ENCODE measurements around the gene MGA. TPM values are rescaled to one million over a fixed set of nuclear protein-coding genes. Genes with fewer than 3 reads are reported as not detected.

Gene MGA
- total and polyA plus RNA-seq, 2 donors = 5.2 to 42.7 TPM

DNA sequence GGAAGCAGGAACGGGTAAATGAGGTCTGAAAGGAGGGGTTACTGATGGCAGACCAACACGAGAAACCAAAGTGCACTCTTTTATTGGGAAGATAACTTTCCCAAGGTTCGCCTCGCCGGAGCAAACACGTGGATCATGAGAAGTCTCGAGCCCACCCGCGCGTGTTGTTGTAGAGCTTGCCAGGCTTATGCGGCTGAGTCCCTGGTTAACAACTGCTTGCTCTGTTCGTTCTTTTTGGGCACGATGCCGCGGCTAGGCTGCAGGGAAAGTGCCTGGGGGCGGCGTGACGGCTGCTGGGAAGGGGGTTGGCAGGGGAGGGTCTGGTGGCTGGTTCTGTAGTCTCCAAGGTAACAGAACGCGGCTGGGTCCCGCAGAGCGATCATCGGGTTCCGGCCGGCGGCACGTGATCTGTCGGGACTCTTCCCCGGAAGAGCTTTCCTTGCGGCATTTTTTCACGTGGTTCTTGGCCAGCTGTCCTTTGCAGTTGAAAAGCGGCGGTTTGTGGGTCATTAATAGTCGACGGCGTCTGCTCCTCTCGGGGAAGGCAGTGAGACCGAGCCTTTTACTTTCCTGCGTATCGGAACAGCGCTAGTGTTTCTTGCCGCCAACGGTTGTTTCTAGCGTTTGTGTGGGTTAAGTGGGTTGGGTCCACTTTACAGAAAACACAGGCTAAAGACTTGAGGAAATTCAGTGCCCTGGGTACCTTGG, 1.5 kb downstream of the MGA start:
- peak overlapping the region; percentile 64 to 75 for H3K4me3 ChIP-seq (ENCODE audit: low read length in 2 of 2)
- under 1% methylated on average over 44 of the region's 44 CpGs for WGBS
- peaks cover 0 to 12% of the 10 kb centered on the region in 2 donors for H3K9me3 ChIP-seq (ENCODE audit: control insufficient read depth in 2 of 2, insufficient read depth in 1 of 2, low read length in 1 of 2)
- H3K4me1 ChIP-seq (ENCODE audit: control insufficient read depth in 2 of 2, insufficient read depth in 2 of 2, low read length in 2 of 2) = peaks cover 15 to 29% of the 10 kb centered on the region in 2 donors
- H3K36me3 ChIP-seq (ENCODE audit: control insufficient read depth in 2 of 2, insufficient read depth in 2 of 2, low read length in 1 of 2) = no peaks in the 10 kb centered on the region
- H3K27me3 ChIP-seq (ENCODE audit: control insufficient read depth in 2 of 2, insufficient read depth in 1 of 2, low read length in 1 of 2) = peaks cover 0 to 7% of the 10 kb centered on the region in 2 donors
- H3K27ac ChIP-seq (ENCODE audit: low read depth in 1 of 2, low read length in 1 of 2) = peak overlapping the region; percentile 25 to 95
- DNase-seq (ENCODE audit: low read depth in 6 of 9, low spot score in 9 of 9) = peak; percentile 24 to 73 (median 42)

GRCh38 chr15:41666353-41666920, 6.2 kb downstream of the MGA start:
- Histone ChIP-seq H3K27ac (ENCODE audit: low read depth in 1 of 2, low read length in 1 of 2) (no peak overlapping the region), H3K4me3 (ENCODE audit: low read length in 2 of 2) (no peak overlapping the region), H3K4me1 (ENCODE audit: control insufficient read depth in 2 of 2, insufficient read depth in 2 of 2, low read length in 2 of 2) (peaks cover 4 to 7% of the 10 kb centered on the region in 2 donors), H3K36me3 (ENCODE audit: control insufficient read depth in 2 of 2, insufficient read depth in 2 of 2, low read length in 1 of 2) (peaks cover 0 to 14% of the 10 kb centered on the region in 2 donors), H3K9me3 (ENCODE audit: control insufficient read depth in 2 of 2, insufficient read depth in 1 of 2, low read length in 1 of 2) (no peaks in the 10 kb centered on the region), H3K27me3 (ENCODE audit: control insufficient read depth in 2 of 2, insufficient read depth in 1 of 2, low read length in 1 of 2) (no peaks in the 10 kb centered on the region)
- 94% methylated on average over 3 of the region's 3 CpGs for WGBS
- DNase-seq (ENCODE audit: low read depth in 6 of 9, low spot score in 9 of 9) = no peak

DNA sequence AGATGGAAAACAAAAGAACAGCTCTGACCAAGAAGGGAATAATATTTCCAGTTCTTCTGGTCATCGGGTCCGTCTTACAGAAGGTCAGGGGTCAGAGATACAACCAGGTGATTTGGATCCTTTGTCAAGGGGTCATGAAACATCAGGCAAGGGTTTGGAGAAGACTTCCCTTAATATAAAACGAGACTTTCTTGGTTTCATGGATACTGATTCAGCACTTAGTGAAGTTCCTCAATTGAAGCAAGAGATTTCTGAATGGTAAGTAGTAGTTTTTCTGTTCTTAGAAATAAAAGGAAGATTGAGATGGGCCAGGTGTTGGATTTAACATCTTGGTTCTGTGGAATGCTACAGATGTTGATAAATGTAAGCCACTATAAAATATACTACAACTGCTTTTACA, 9.5 kb downstream of the MGA start:
- H3K9me3 ChIP-seq (ENCODE audit: control insufficient read depth in 2 of 2, insufficient read depth in 1 of 2, low read length in 1 of 2) = no peaks in the 10 kb centered on the region
- 88% methylated on average over 3 of the region's 3 CpGs for WGBS
- no peaks in the 10 kb centered on the region for H3K4me1 ChIP-seq (ENCODE audit: control insufficient read depth in 2 of 2, insufficient read depth in 2 of 2, low read length in 2 of 2)
- H3K4me3 ChIP-seq (ENCODE audit: low read length in 2 of 2) = no peak overlapping the region
- H3K27ac ChIP-seq (ENCODE audit: low read depth in 1 of 2, low read length in 1 of 2) = no peak overlapping the region
- peaks cover 0 to 18% of the 10 kb centered on the region in 2 donors for H3K36me3 ChIP-seq (ENCODE audit: control insufficient read depth in 2 of 2, insufficient read depth in 2 of 2, low read length in 1 of 2)
- no peaks in the 10 kb centered on the region for H3K27me3 ChIP-seq (ENCODE audit: control insufficient read depth in 2 of 2, insufficient read depth in 1 of 2, low read length in 1 of 2)
- DNase-seq (ENCODE audit: low read depth in 6 of 9, low spot score in 9 of 9) = no peak

DNA sequence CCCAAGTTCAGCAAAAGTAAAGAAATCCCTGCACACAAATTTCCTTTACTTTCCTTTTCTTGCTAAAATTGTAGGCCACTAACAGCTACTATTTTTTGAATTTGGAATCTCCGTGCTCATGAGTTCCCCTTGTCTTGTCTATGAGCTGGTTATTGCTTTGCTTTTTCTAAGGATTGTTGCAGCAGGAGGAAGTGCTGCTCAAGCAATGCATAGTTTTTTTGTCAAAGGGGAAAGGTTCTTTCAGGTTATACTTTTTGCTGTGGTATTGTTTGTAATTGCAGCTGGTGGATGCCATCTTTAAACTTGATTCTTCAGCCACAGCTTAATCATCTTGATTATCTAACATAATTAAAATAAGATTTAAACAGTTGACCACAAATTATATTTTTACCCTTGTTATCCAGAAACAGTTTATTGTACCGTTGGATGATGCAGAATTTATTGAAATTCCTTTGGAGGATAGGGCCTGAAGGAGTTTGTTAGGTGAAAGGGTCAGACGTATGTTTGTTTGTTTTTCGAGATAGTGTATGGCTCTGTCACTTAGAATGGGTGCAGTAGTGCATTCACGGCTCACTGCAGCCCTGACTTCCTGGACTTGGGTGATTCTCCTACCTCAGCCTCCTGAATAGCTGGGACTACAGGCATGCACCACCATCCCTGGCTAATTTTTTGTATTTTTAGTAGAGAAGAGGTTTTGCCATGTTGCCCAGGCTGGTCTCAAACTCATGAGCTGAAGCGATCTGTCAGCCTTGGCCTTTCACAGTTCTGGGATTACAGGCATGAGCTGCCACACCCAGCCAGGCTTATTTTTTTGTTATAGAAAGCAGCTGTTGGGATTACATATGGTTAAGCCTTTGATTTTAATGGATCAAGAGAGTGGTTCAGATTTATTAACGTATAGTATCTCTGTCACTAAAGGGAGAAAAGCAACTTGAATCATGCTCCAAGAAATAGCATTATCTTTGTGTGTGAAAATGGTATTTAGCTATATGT, 11.7 kb downstream of the MGA start:
- DNase-seq (ENCODE audit: low read depth in 6 of 9, low spot score in 9 of 9) = no peak
- Histone ChIP-seq H3K9me3 (ENCODE audit: control insufficient read depth in 2 of 2, insufficient read depth in 1 of 2, low read length in 1 of 2) (no peaks in the 10 kb centered on the region), H3K27ac (ENCODE audit: low read depth in 1 of 2, low read length in 1 of 2) (no peak overlapping the region), H3K4me3 (ENCODE audit: low read length in 2 of 2) (no peak overlapping the region), H3K36me3 (ENCODE audit: control insufficient read depth in 2 of 2, insufficient read depth in 2 of 2, low read length in 1 of 2) (peaks cover 0 to 18% of the 10 kb centered on the region in 2 donors), H3K4me1 (ENCODE audit: control insufficient read depth in 2 of 2, insufficient read depth in 2 of 2, low read length in 2 of 2) (no peaks in the 10 kb centered on the region), H3K27me3 (ENCODE audit: control insufficient read depth in 2 of 2, insufficient read depth in 1 of 2, low read length in 1 of 2) (no peaks in the 10 kb centered on the region)
- 90% methylated on average over 7 of the region's 7 CpGs for WGBS

- peaks cover 0 to 5% of the 10 kb centered on the region in 2 donors for H3K9me3 ChIP-seq (ENCODE audit: control insufficient read depth in 2 of 2, insufficient read depth in 1 of 2, low read length in 1 of 2)
- WGBS = 97% methylated on average over 4 of the region's 4 CpGs
- H3K4me1 ChIP-seq (ENCODE audit: control insufficient read depth in 2 of 2, insufficient read depth in 2 of 2, low read length in 2 of 2) = no peaks in the 10 kb centered on the region
- no peak overlapping the region for H3K27ac ChIP-seq (ENCODE audit: low read depth in 1 of 2, low read length in 1 of 2)
- peaks cover 0 to 4% of the 10 kb centered on the region in 2 donors for H3K36me3 ChIP-seq (ENCODE audit: control insufficient read depth in 2 of 2, insufficient read depth in 2 of 2, low read length in 1 of 2)
- no peaks in the 10 kb centered on the region for H3K27me3 ChIP-seq (ENCODE audit: control insufficient read depth in 2 of 2, insufficient read depth in 1 of 2, low read length in 1 of 2)
- no peak overlapping the region for H3K4me3 ChIP-seq (ENCODE audit: low read length in 2 of 2)
- DNase-seq (ENCODE audit: low read depth in 6 of 9, low spot score in 9 of 9) = no peak
Measured at GRCh38 chr15:41675337-41675736, 15.1 kb downstream of the MGA start.

GRCh38 chr15:41678742-41679141, 18.5 kb downstream of the MGA start:
- Histone ChIP-seq H3K4me3 (ENCODE audit: low read length in 2 of 2) (no peak overlapping the region), H3K27ac (ENCODE audit: low read depth in 1 of 2, low read length in 1 of 2) (no peak overlapping the region), H3K36me3 (ENCODE audit: control insufficient read depth in 2 of 2, insufficient read depth in 2 of 2, low read length in 1 of 2) (peaks cover 0 to 4% of the 10 kb centered on the region in 2 donors), H3K4me1 (ENCODE audit: control insufficient read depth in 2 of 2, insufficient read depth in 2 of 2, low read length in 2 of 2) (peaks cover 0 to 2% of the 10 kb centered on the region in 2 donors), H3K9me3 (ENCODE audit: control insufficient read depth in 2 of 2, insufficient read depth in 1 of 2, low read length in 1 of 2) (peaks cover 0 to 5% of the 10 kb centered on the region in 2 donors), H3K27me3 (ENCODE audit: control insufficient read depth in 2 of 2, insufficient read depth in 1 of 2, low read length in 1 of 2) (no peaks in the 10 kb centered on the region)
- DNase-seq (ENCODE audit: low read depth in 6 of 9, low spot score in 9 of 9) = no peak
- WGBS = 98% methylated on average over 4 of the region's 4 CpGs

DNA sequence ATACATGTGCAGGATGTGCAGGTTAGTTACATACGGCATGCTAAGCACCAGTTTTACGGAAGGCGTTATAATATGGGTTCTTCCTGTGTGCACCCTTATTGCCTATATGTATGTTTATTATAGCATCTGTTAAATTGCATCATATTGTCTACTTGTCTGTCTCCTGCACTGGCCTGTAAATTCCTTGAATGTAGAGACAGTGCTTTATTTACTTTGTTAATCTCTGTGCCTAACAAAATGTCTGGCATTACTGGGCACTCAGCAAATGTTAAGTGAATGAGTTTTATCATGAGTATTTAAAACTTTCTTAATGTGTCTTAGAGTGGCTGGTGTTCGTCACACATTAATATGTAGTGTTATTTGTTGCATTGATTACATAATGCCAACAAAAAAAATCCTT, 23.8 kb downstream of the MGA start:
- Histone ChIP-seq H3K4me3 (ENCODE audit: low read length in 2 of 2) (no peak overlapping the region), H3K9me3 (ENCODE audit: control insufficient read depth in 2 of 2, insufficient read depth in 1 of 2, low read length in 1 of 2) (peaks cover 0 to 3% of the 10 kb centered on the region in 2 donors), H3K4me1 (ENCODE audit: control insufficient read depth in 2 of 2, insufficient read depth in 2 of 2, low read length in 2 of 2) (peaks cover 0 to 2% of the 10 kb centered on the region in 2 donors), H3K36me3 (ENCODE audit: control insufficient read depth in 2 of 2, insufficient read depth in 2 of 2, low read length in 1 of 2) (peaks cover 0 to 3% of the 10 kb centered on the region in 2 donors), H3K27ac (ENCODE audit: low read depth in 1 of 2, low read length in 1 of 2) (no peak overlapping the region), H3K27me3 (ENCODE audit: control insufficient read depth in 2 of 2, insufficient read depth in 1 of 2, low read length in 1 of 2) (no peaks in the 10 kb centered on the region)
- no peak for DNase-seq (ENCODE audit: low read depth in 6 of 9, low spot score in 9 of 9)
- 98% methylated on average over 4 of the region's 4 CpGs for WGBS

DNA sequence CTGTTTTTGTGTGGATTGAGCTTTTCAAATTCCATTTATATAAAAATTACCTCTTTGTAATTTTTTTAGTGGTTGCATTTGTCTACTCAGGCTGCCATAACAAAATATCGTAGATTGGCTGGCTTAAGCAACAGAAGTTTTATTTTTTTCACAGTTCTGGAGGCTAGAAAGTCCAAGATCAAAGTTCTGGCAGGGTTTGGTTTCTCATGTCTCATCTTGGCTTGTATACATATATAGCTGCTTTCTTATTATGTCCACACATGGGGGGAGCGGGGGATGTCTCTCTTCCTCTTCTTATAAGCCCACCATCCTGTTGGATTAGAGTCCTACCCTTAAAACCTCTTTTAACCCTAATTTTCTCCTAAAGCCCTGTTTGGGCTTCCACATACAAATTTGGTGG, 28.5 kb downstream of the MGA start:
- no peak for DNase-seq (ENCODE audit: low read depth in 6 of 9, low spot score in 9 of 9)
- Histone ChIP-seq H3K27me3 (ENCODE audit: control insufficient read depth in 2 of 2, insufficient read depth in 1 of 2, low read length in 1 of 2) (no peaks in the 10 kb centered on the region), H3K27ac (ENCODE audit: low read depth in 1 of 2, low read length in 1 of 2) (no peak overlapping the region), H3K9me3 (ENCODE audit: control insufficient read depth in 2 of 2, insufficient read depth in 1 of 2, low read length in 1 of 2) (no peaks in the 10 kb centered on the region), H3K36me3 (ENCODE audit: control insufficient read depth in 2 of 2, insufficient read depth in 2 of 2, low read length in 1 of 2) (peaks cover 0 to 3% of the 10 kb centered on the region in 2 donors), H3K4me1 (ENCODE audit: control insufficient read depth in 2 of 2, insufficient read depth in 2 of 2, low read length in 2 of 2) (peaks cover 3 to 4% of the 10 kb centered on the region in 2 donors), H3K4me3 (ENCODE audit: low read length in 2 of 2) (no peak overlapping the region)
- WGBS = 94% methylated on average over 2 of the region's 2 CpGs

All from thymus (tissue), 11 donors.